ENCODE data around the gene NXF1.
A peak's percentile ranks its signal among the peaks of the same experiment; 100 is the strongest.

The NXF1 gene

DNA sequence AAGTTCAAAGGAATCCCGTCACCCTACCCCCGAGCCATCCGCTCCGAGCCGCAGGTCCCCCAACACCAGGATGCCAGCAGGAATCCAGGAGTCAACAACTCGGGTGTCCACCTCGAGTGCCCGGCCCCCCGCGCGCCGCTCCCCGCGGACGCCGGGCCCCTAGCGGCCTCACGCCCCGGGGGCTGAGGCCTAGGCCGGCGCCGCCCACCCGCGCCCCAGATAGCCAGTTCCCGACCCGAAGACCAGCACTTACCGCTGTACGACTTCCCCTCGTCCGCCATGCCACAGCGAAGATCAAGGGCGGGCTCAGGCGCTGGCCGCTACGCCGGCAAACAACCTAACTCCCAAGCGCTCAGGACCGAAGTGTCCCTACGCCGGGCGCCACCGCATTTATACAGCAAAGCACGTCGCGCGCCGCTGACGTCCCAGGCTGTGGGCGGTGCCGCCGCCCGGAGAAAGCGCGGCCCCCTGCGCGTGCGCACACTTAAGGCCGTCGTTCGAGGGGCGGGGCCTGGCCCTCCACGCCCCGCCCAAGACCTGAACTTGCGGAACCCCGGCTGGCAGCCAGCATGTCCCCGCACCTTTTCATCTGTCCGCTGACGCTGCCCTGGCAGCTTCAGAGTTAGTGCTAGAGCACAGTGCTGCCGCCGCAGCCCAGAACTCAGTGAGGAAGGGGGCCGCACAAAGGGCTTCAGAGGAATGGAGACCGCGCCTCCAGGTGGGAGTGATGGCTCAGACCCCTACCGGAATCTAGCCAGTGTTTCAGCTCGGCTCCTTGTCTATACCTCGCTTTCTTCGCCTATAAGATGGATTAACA is at the start of gene NXF1:
NXF1 (minus strand) TSS at position 365 of the 817 bp plus-strand sequence; CDS start at position 281, 84 bp downstream.
- peaks cover 16% of the 10 kb centered on the region; the same call in 1 of the 2 replicates for H3K36me3 ChIP-seq (ENCODE audit: insufficient read depth, low read length)
- H3K9me3 ChIP-seq (ENCODE audit: insufficient read depth, low read depth, low read length): no peaks in the 10 kb centered on the region
- no peaks in the 10 kb centered on the region for H3K27me3 ChIP-seq (ENCODE audit: insufficient read depth, low read length, poor library complexity, severe bottlenecking)
- peak within 1 kb of the TSS; percentile 89 for H3K9ac ChIP-seq (ENCODE audit: low read depth, low read length, poor library complexity, severe bottlenecking)
- no peaks in the 10 kb centered on the region for H3K9me2 ChIP-seq (replicated peaks; ENCODE audit: low read depth, low read length)
- H3K4me3 ChIP-seq (ENCODE audit: low read length, poor library complexity, severe bottlenecking): peak within 1 kb of the TSS; percentile 94
- H2AFZ ChIP-seq (ENCODE audit: low read length): peak within 1 kb of the TSS; percentile 85
- H3K4me1 ChIP-seq (ENCODE audit: insufficient read depth, low read length, poor library complexity, severe bottlenecking): peaks cover 15% of the 10 kb centered on the region
- H3F3A ChIP-seq (ENCODE audit: low read depth): no peaks in the 10 kb centered on the region
- TF ChIP-seq EZH2phosphoT487 (IDR thresholded peaks at IDR 0.05; ENCODE audit: borderline replicate concordance): no peak
- TF ChIP-seq, protein P1, sequence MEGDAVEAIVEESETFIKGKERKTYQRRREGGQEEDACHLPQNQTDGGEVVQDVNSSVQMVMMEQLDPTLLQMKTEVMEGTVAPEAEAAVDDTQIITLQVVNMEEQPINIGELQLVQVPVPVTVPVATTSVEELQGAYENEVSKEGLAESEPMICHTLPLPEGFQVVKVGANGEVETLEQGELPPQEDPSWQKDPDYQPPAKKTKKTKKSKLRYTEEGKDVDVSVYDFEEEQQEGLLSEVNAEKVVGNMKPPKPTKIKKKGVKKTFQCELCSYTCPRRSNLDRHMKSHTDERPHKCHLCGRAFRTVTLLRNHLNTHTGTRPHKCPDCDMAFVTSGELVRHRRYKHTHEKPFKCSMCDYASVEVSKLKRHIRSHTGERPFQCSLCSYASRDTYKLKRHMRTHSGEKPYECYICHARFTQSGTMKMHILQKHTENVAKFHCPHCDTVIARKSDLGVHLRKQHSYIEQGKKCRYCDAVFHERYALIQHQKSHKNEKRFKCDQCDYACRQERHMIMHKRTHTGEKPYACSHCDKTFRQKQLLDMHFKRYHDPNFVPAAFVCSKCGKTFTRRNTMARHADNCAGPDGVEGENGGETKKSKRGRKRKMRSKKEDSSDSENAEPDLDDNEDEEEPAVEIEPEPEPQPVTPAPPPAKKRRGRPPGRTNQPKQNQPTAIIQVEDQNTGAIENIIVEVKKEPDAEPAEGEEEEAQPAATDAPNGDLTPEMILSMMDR (conservative IDR thresholded peaks at IDR 0.05; ENCODE audit: low read length): no peak; the same call in 1 of the 2 replicates
- H4K20me1 ChIP-seq (ENCODE audit: insufficient read depth, low read length, poor library complexity, severe bottlenecking): peaks cover 19% of the 10 kb centered on the region
- peak within 1 kb of the TSS; percentile 91 for H3K4me2 ChIP-seq (ENCODE audit: low read depth, low read length, poor library complexity, severe bottlenecking)
- peaks cover 41% of the 10 kb centered on the region for H3K79me2 ChIP-seq (ENCODE audit: insufficient read depth, low read length)

DNA sequence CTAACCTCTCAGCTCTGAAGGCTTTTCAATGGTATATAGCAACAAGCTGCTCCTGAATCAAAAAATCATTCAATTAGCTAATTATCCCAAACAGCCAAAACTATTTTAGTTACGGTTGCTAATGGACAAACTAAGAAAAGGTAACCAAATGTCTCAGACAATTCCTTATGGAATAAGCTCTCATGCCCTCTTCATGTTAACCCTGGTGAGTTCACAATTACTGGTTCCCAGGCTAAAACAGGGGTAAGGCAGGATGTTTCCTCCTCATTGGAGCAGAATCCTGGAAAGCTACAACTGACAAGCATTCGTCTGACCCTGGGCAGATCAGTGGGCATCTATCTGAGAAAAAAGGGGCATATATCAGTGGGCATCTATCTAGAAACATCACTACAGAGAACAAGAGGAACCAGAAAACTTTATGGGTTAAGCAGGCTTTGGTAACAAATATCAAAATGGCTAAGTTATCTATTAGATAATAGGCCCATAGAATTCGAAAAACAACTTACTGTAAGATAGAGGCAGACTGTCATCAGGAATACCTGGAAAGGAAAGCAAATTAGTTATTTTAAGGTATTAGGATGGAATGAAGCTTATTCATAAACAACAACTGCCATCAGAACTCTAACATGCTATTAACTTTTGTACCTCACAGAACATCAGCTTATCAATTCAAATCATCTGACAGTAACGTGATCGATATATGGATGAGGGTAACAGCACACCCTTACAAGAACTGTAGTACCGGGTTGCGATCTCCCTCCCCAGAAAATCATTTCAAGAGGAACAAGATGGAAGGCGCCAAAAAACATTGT is 49.0 kb upstream of the NXF1 start:
- peak overlapping the region; percentile 98 for H3K4me2 ChIP-seq (ENCODE audit: low read depth, low read length, poor library complexity, severe bottlenecking)
- no peak overlapping the region for H2AFZ ChIP-seq (ENCODE audit: low read length)
- peak overlapping the region; percentile 90 for H3K4me3 ChIP-seq (ENCODE audit: low read length, poor library complexity, severe bottlenecking)
- peaks cover 11% of the 10 kb centered on the region for H3K27me3 ChIP-seq (ENCODE audit: insufficient read depth, low read length, poor library complexity, severe bottlenecking)
- H3K36me3 ChIP-seq (ENCODE audit: insufficient read depth, low read length): peaks cover 40% of the 10 kb centered on the region
- peak overlapping the region; percentile 99 for H3K9ac ChIP-seq (ENCODE audit: low read depth, low read length, poor library complexity, severe bottlenecking)
- H4K20me1 ChIP-seq (ENCODE audit: insufficient read depth, low read length, poor library complexity, severe bottlenecking): peaks cover 43% of the 10 kb centered on the region
- no peaks in the 10 kb centered on the region for H3K9me3 ChIP-seq (ENCODE audit: insufficient read depth, low read depth, low read length)
- no peak for TF ChIP-seq EZH2phosphoT487 (IDR thresholded peaks at IDR 0.05; ENCODE audit: borderline replicate concordance)
- TF ChIP-seq, protein P1 (conservative IDR thresholded peaks at IDR 0.05; ENCODE audit: low read length): no peak
- H3K4me1 ChIP-seq (ENCODE audit: insufficient read depth, low read length, poor library complexity, severe bottlenecking): peaks cover 43% of the 10 kb centered on the region
- H3F3A ChIP-seq (ENCODE audit: low read depth): peaks cover 26% of the 10 kb centered on the region; the same call in 1 of the 2 replicates
- H3K9me2 ChIP-seq (replicated peaks; ENCODE audit: low read depth, low read length): no peaks in the 10 kb centered on the region
- H3K79me2 ChIP-seq (ENCODE audit: insufficient read depth, low read length): peaks cover 70% of the 10 kb centered on the region

DNA sequence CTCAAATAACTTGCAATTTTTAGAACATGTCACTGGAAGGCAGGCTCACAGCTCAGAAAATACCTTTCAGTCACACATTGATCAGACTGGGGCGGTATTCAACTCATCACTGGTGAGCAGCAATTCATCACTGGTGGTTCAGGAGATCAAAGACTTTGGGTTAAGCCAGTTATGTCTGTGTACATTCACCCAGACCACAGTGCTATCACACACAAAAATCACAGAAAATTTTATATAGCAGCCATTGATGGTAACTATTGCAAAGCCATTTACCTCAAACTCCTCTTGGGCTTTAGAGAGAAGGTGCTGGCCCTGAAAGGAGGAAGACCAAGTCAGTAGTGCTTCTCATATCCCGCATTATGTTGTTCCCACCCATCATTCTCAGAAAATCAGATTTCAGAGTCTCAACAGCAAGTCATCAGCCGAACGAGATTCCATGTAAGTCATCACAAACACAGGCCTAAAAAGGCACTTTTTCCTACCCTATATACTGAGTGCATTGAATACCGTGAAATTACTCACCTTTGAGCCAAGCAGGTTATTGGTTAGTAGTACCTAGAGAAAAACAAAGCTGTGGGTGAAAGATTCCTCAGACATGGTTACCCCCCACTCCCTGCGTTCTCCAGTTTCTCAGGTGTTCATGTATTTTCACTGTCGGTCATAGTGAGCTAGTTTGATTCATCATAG is 48.2 kb upstream of the NXF1 start:
- Histone ChIP-seq H3K4me2 (ENCODE audit: low read depth, low read length, poor library complexity, severe bottlenecking) (peak overlapping the region; percentile 98), H3K4me3 (ENCODE audit: low read length, poor library complexity, severe bottlenecking) (peak overlapping the region; percentile 90), H3K36me3 (ENCODE audit: insufficient read depth, low read length) (peaks cover 40% of the 10 kb centered on the region), H3K9ac (ENCODE audit: low read depth, low read length, poor library complexity, severe bottlenecking) (peak overlapping the region; percentile 99), H3F3A (ENCODE audit: low read depth) (peaks cover 26% of the 10 kb centered on the region; the same call in 1 of the 2 replicates), H2AFZ (ENCODE audit: low read length) (no peak overlapping the region), H3K27me3 (ENCODE audit: insufficient read depth, low read length, poor library complexity, severe bottlenecking) (peaks cover 11% of the 10 kb centered on the region), H3K9me3 (ENCODE audit: insufficient read depth, low read depth, low read length) (no peaks in the 10 kb centered on the region), H3K79me2 (ENCODE audit: insufficient read depth, low read length) (peaks cover 70% of the 10 kb centered on the region), H3K4me1 (ENCODE audit: insufficient read depth, low read length, poor library complexity, severe bottlenecking) (peaks cover 43% of the 10 kb centered on the region), H3K9me2 (replicated peaks; ENCODE audit: low read depth, low read length) (no peaks in the 10 kb centered on the region), H4K20me1 (ENCODE audit: insufficient read depth, low read length, poor library complexity, severe bottlenecking) (peaks cover 43% of the 10 kb centered on the region)
- TF ChIP-seq, protein P1 (conservative IDR thresholded peaks at IDR 0.05; ENCODE audit: low read length): no peak
- no peak for TF ChIP-seq EZH2phosphoT487 (IDR thresholded peaks at IDR 0.05; ENCODE audit: borderline replicate concordance)

Measured in Loucy (cell line).